Parathyroid adenoma (tissue), 2 donors: ENCODE results near the gene FOXA2.

ENCODE experiments used
- H2AFZ ChIP-seq: fragments of 300-600 bp; sonication (generic); one replicate; pipeline ENCODE4 v1.7.0; 2017; ENCODE audit warnings: antibody characterized with exemption, mild to moderate bottlenecking
- H3K27ac ChIP-seq: fragments of 300-600 bp; sonication (generic); one replicate; pipeline ENCODE4 v1.7.0; 2017
- H3K27me3 ChIP-seq: fragments of 300-600 bp; sonication (generic); one replicate; pipeline ENCODE4 v1.7.0; 2017; ENCODE audit warnings: low read length; ENCODE audit not compliant: control insufficient read depth, insufficient read depth
- H3K36me3 ChIP-seq: fragments of 300-600 bp; sonication (generic); one replicate; pipeline ENCODE4 v1.7.0; 2017; ENCODE audit warnings: low read length; ENCODE audit not compliant: control insufficient read depth, insufficient read depth
- H3K4me1 ChIP-seq: fragments of 300-600 bp; sonication (generic); one replicate; pipeline ENCODE4 v1.7.0; 2017; ENCODE audit warnings: control low read depth
- H3K4me2 ChIP-seq: fragments of 300-600 bp; sonication (generic); one replicate; pipeline ENCODE4 v1.7.0; 2017; ENCODE audit warnings: low read length
- H3K4me3 ChIP-seq: fragments of 300-600 bp; sonication (generic); one replicate; pipeline ENCODE4 v1.7.0; 2017; ENCODE audit warnings: low read depth, low read length
- H3K79me2 ChIP-seq: fragments of 300-600 bp; sonication (generic); one replicate; pipeline ENCODE4 v1.7.0; 2017; ENCODE audit warnings: control low read depth
- H3K9ac ChIP-seq: fragments of 300-600 bp; sonication (generic); one replicate; pipeline ENCODE4 v1.7.0; 2017; ENCODE audit warnings: mild to moderate bottlenecking
- H3K9me3 ChIP-seq: fragments of 300-600 bp; sonication (generic); one replicate; pipeline ENCODE4 v1.7.0; 2017; ENCODE audit warnings: low read length; ENCODE audit not compliant: control insufficient read depth
- CTCF ChIP-seq: fragments of 300-600 bp; sonication (generic); IDR thresholded peaks from one replicate; pipeline ENCODE4 v1.7.0; 2017; ENCODE audit warnings: antibody characterized with exemption, mild to moderate bottlenecking
- donor health status: primary hyperparathyroidism.

FOXA2 gene

DNA sequence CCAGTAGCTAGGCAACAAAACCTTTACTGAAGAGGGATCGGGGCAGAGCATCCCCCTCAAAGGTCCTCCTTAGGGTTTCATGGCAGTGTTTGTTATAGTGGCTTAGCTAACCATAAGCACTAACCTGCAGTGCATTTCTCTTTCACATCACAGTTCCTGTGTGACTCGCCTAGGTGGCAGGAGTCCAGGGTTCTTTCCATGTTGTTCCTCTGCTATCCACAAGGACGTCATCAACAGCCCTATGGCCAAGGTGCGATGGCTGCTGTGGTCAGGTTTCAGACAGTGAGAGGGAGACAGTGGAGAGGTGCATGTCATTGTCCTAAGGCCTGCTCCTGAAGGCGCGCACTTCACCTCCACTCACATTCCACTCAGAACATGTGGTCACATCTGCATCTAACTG is 38.8 kb upstream of the FOXA2 start:
- Histone ChIP-seq H3K9ac (no peak overlapping the region), H3K27me3 (no peaks in the 10 kb centered on the region), H3K36me3 (no peaks in the 10 kb centered on the region), H3K4me1 (no peaks in the 10 kb centered on the region), H3K79me2 (no peaks in the 10 kb centered on the region), H3K4me3 (no peak overlapping the region), H3K4me2 (no peak overlapping the region), H2AFZ (no peak overlapping the region), H3K9me3 (no peaks in the 10 kb centered on the region), H3K27ac (no peak overlapping the region)
- no peak for TF ChIP-seq CTCF

GRCh38 chr20:22620342-22620741 is 36.0 kb upstream of the FOXA2 start:
- H3K9ac ChIP-seq = no peak overlapping the region
- H3K4me3 ChIP-seq = no peak overlapping the region
- no peak overlapping the region for H3K27ac ChIP-seq
- H3K36me3 ChIP-seq = no peaks in the 10 kb centered on the region
- H3K4me2 ChIP-seq = no peak overlapping the region
- H2AFZ ChIP-seq = no peak overlapping the region
- H3K9me3 ChIP-seq = no peaks in the 10 kb centered on the region
- H3K79me2 ChIP-seq = no peaks in the 10 kb centered on the region
- no peaks in the 10 kb centered on the region for H3K27me3 ChIP-seq
- TF ChIP-seq CTCF = no peak
- H3K4me1 ChIP-seq = no peaks in the 10 kb centered on the region

DNA sequence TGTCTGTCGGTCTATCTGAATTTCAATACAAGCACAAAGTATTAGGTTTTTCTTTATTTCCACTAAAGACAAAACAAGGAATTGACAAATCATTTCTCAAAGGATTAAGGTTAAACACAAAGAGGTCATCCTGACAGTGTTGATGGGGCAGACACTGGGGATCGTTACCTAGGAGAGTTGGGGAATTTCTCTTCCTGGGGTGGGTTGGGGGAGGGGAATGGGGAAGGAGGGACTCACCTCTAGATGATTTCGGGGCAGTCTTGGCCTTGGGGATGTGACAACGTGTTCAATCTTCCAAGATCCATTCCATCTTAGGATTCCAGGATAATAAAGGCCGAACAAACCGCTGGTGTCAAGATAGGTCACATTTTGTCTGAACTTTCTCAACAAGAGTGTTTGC is 35.4 kb upstream of the FOXA2 start:
- Histone ChIP-seq H3K79me2 (no peaks in the 10 kb centered on the region), H3K4me2 (no peak overlapping the region), H3K36me3 (no peaks in the 10 kb centered on the region), H3K9ac (no peak overlapping the region), H3K4me1 (no peaks in the 10 kb centered on the region), H3K27me3 (no peaks in the 10 kb centered on the region), H3K27ac (no peak overlapping the region), H3K9me3 (no peaks in the 10 kb centered on the region), H3K4me3 (no peak overlapping the region), H2AFZ (no peak overlapping the region)
- TF ChIP-seq CTCF = no peak

DNA sequence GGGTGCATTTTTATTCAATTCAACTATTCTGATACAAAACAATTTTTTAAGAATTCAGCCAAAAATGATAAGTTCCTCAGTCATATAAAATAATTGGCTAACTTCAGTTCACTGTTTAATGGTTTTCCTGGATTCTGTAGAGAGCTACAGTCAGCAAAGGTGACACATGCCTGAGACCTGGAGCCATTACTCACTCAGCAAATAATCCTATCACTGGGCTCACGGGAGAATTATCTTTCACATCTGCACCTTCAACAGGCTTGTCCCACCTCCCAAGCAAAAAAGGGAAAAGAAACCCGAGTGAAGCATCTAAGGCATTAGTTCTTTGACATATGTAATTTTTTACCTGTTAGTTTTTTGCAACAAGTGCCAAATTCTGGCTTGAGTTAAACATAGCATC is 34.9 kb upstream of the FOXA2 start:
- H3K9me3 ChIP-seq = no peaks in the 10 kb centered on the region
- no peaks in the 10 kb centered on the region for H3K79me2 ChIP-seq
- H2AFZ ChIP-seq = no peak overlapping the region
- H3K36me3 ChIP-seq = no peaks in the 10 kb centered on the region
- no peaks in the 10 kb centered on the region for H3K27me3 ChIP-seq
- no peaks in the 10 kb centered on the region for H3K4me1 ChIP-seq
- TF ChIP-seq CTCF = no peak
- H3K4me2 ChIP-seq = no peak overlapping the region
- H3K9ac ChIP-seq = no peak overlapping the region
- no peak overlapping the region for H3K27ac ChIP-seq
- H3K4me3 ChIP-seq = no peak overlapping the region

DNA sequence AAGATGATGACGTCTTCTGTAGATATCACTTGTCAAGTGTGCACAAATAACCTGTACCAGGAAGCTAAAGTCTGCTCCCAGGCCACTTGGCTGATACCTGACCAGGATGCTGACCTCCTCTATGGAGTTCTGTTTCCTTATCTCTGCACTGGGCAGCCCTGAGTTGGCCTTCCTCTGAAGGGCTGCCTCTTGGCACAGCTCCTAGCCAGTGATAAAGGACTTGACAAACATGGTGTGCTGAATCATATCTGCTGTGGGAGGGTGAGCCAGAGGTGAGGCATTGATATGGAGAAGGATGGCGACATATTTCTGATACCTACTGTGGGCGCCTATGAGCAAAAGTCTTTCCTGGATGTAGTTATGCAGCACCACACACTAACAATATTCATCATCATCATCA is 32.8 kb upstream of the FOXA2 start:
- no peak overlapping the region for H3K9ac ChIP-seq
- H3K79me2 ChIP-seq = no peaks in the 10 kb centered on the region
- no peak for TF ChIP-seq CTCF
- no peak overlapping the region for H2AFZ ChIP-seq
- no peak overlapping the region for H3K27ac ChIP-seq
- H3K9me3 ChIP-seq = no peaks in the 10 kb centered on the region
- H3K4me3 ChIP-seq = no peak overlapping the region
- H3K4me1 ChIP-seq = no peaks in the 10 kb centered on the region
- no peaks in the 10 kb centered on the region for H3K36me3 ChIP-seq
- H3K4me2 ChIP-seq = no peak overlapping the region
- H3K27me3 ChIP-seq = no peaks in the 10 kb centered on the region
